PFSK-1 (cell line): Measurements from ENCODE around the gene MEGF9.

Experiments
- FOXP2 ChIP-seq: optimal IDR thresholded peaks from 2 replicates; pipeline ENCODE3; 2011; ENCODE audit warnings: borderline replicate concordance, control low read depth, inconsistent platforms; ENCODE audit not compliant: insufficient read depth; ENCODE audit errors: extremely low read length, extremely low read depth
- POLR2AphosphoS5 ChIP-seq: IDR thresholded peaks from 2 replicates; pipeline ENCODE4 v1.6.1; 2012; ENCODE audit warnings: low read depth, mild to moderate bottlenecking, control low read depth, low read length, moderate library complexity
- REST ChIP-seq, 2 experiments: IDR thresholded peaks; 2 replicates each; pipeline versions ENCODE4 v1.6.1 to v1.8.0; 2011 to 2012; ENCODE audit warnings: low read depth in 2 of 2, low read length in 2 of 2, control low read depth in 1 of 2, inconsistent platforms in 1 of 2, mild to moderate bottlenecking in 1 of 2, moderate library complexity in 1 of 2; ENCODE audit not compliant: insufficient read depth in 1 of 2
- SIN3A ChIP-seq: IDR thresholded peaks from 2 replicates; pipeline ENCODE4 v1.6.1; 2012; ENCODE audit warnings: mild to moderate bottlenecking, low read length, moderate library complexity, borderline replicate concordance; ENCODE audit not compliant: insufficient read depth
- TAF1 ChIP-seq: IDR thresholded peaks from 2 replicates; pipeline ENCODE4 v1.6.1; 2012; ENCODE audit warnings: low read length, control low read depth, borderline replicate concordance; ENCODE audit not compliant: insufficient read depth

The MEGF9 gene

GRCh38 chr9:120745278-120745677 is 31.0 kb upstream of the MEGF9 start:
- TF ChIP-seq SIN3A (no peak), REST (IDR thresholded peaks at IDR 0.05; ENCODE audit: insufficient read depth in 1 of 2, low read depth in 2 of 2, low read length in 2 of 2) (no peak), FOXP2 (no peak), POLR2AphosphoS5 (no peak), TAF1 (no peak)

- TF ChIP-seq TAF1 (no peak), POLR2AphosphoS5 (no peak), FOXP2 (no peak), SIN3A (no peak), REST (IDR thresholded peaks at IDR 0.05; ENCODE audit: insufficient read depth in 1 of 2, low read depth in 2 of 2, low read length in 2 of 2) (no peak)
Observed at GRCh38 chr9:120742951-120743416, 28.7 kb upstream of the MEGF9 start.

GRCh38 chr9:120741701-120742100 is 27.4 kb upstream of the MEGF9 start:
- TF ChIP-seq FOXP2 (no peak), REST (IDR thresholded peaks at IDR 0.05; ENCODE audit: insufficient read depth in 1 of 2, low read depth in 2 of 2, low read length in 2 of 2) (no peak), TAF1 (no peak), SIN3A (no peak)

- no peak for TF ChIP-seq REST (IDR thresholded peaks at IDR 0.05; ENCODE audit: insufficient read depth in 1 of 2, low read depth in 2 of 2, low read length in 2 of 2)
- no peak for TF ChIP-seq TAF1
- no peak for TF ChIP-seq SIN3A
Observed at GRCh38 chr9:120741191-120741590, 26.9 kb upstream of the MEGF9 start.

GRCh38 chr9:120740132-120740531 is 25.9 kb upstream of the MEGF9 start:
- TF ChIP-seq POLR2AphosphoS5 (no peak), TAF1 (no peak), SIN3A (no peak), REST (IDR thresholded peaks at IDR 0.05; ENCODE audit: insufficient read depth in 1 of 2, low read depth in 2 of 2, low read length in 2 of 2) (no peak), FOXP2 (no peak)
